GM23338 (cell line): Measurements from ENCODE around the gene NCOA7. TPM values are rescaled to one million over a fixed set of nuclear protein-coding genes. Genes with fewer than 3 reads are reported as not detected.
A peak's percentile ranks its signal among the peaks of the same experiment; 100 is the strongest.

Source experiments
- ATAC-seq: fragments of 200-7000 bp; cut with Tn5 transposase; 3 replicates; pipeline ENCODE4 v1.9.1; 2020
- DNase-seq: peaks from one replicate; pipeline ENCODE4 v3.0.0-alpha.2; 2015; ENCODE audit warnings: low spot score
- H2AFZ ChIP-seq: fragments of 200-600 bp; sonication (generic); 2 replicates; pipeline ENCODE4 v1.8.0; 2016; ENCODE audit warnings: antibody characterized with exemption, mild to moderate bottlenecking, moderate library complexity
- H3F3A ChIP-seq: fragments of 200-600 bp; sonication (generic); replicated peaks from 2 replicates; pipeline ENCODE4 v1.8.0; 2017; ENCODE audit warnings: antibody characterized with exemption, mixed run types, low read depth
- H3K27ac ChIP-seq: fragments of 200-600 bp; sonication (generic); 2 replicates; pipeline ENCODE4 v1.6.1; 2016; ENCODE audit warnings: low read depth
- H3K27me3 ChIP-seq: fragments of 200-600 bp; sonication (generic); 2 replicates; pipeline ENCODE4 v1.8.0; 2016; ENCODE audit warnings: mild to moderate bottlenecking, mixed run types, moderate library complexity; ENCODE audit not compliant: insufficient read depth
- H3K36me3 ChIP-seq: fragments of 200-600 bp; sonication (generic); 2 replicates; pipeline ENCODE4 v1.8.0; 2016; ENCODE audit warnings: mild to moderate bottlenecking; ENCODE audit not compliant: insufficient read depth
- H3K4me1 ChIP-seq: fragments of 200-600 bp; sonication (generic); 2 replicates; pipeline ENCODE4 v1.8.0; 2016; ENCODE audit warnings: mild to moderate bottlenecking, moderate library complexity; ENCODE audit not compliant: insufficient read depth
- H3K4me2 ChIP-seq: fragments of 200-600 bp; sonication (generic); 2 replicates; pipeline ENCODE4 v1.7.1; 2017; ENCODE audit warnings: mixed run types
- H3K4me3 ChIP-seq: fragments of 200-600 bp; sonication (generic); 2 replicates; pipeline ENCODE4 v1.6.1; 2016; ENCODE audit warnings: mixed run types
- H3K79me2 ChIP-seq: fragments of 200-600 bp; sonication (generic); replicated peaks from 2 replicates; pipeline ENCODE4 v1.8.0; 2017; ENCODE audit warnings: mild to moderate bottlenecking; ENCODE audit not compliant: insufficient read depth
- H3K9me2 ChIP-seq: fragments of 200-600 bp; sonication (generic); 2 replicates; pipeline ENCODE4 v1.8.0; 2017; ENCODE audit not compliant: insufficient read depth
- H4K20me1 ChIP-seq: fragments of 200-600 bp; sonication (generic); replicated peaks from 2 replicates; pipeline ENCODE4 v1.8.0; 2017; ENCODE audit warnings: mild to moderate bottlenecking; ENCODE audit not compliant: insufficient read depth
- H3K27ac Mint-ChIP-seq: 2 replicates; pipeline ENCODE4 v1.8.0; 2020; ENCODE audit warnings: inconsistent platforms, mild to moderate bottlenecking, moderate library complexity, mixed read lengths
- H3K27me3 Mint-ChIP-seq: 3 replicates; pipeline ENCODE4 v1.8.0; 2022; ENCODE audit warnings: low read depth, mild to moderate bottlenecking, moderate library complexity, mixed read lengths, inconsistent platforms; ENCODE audit not compliant: insufficient read depth, poor library complexity
- H3K36me3 Mint-ChIP-seq: 3 replicates; pipeline ENCODE4 v1.8.0; 2021; ENCODE audit warnings: low read depth, mild to moderate bottlenecking, inconsistent platforms, moderate library complexity, mixed read lengths
- H3K4me1 Mint-ChIP-seq: 3 replicates; pipeline ENCODE4 v1.8.0; 2020; ENCODE audit warnings: mild to moderate bottlenecking, inconsistent platforms, mixed read lengths
- H3K4me3 Mint-ChIP-seq: 3 replicates; pipeline ENCODE4 v1.8.0; 2021; ENCODE audit warnings: moderate library complexity, mild to moderate bottlenecking, inconsistent platforms, mixed read lengths
- H3K9me3 Mint-ChIP-seq: 3 replicates; pipeline ENCODE4 v1.8.0; 2020; ENCODE audit warnings: moderate library complexity, mild to moderate bottlenecking, inconsistent platforms, mixed read lengths
- EZH2 ChIP-seq: fragments of 200-600 bp; sonication (generic); IDR thresholded peaks from one replicate; pipeline ENCODE4 v1.8.0; 2017; ENCODE audit warnings: antibody characterized with exemption, mild to moderate bottlenecking, low read depth; ENCODE audit not compliant: unreplicated experiment
- EZH2phosphoT487 ChIP-seq: fragments of 200-600 bp; sonication (generic); IDR thresholded peaks from one replicate; pipeline ENCODE4 v1.8.1; 2018; ENCODE audit warnings: antibody characterized with exemption; ENCODE audit not compliant: unreplicated experiment
- JUNB ChIP-seq: IDR thresholded peaks from one replicate; pipeline ENCODE4 v1.6.1; 2016; ENCODE audit warnings: antibody characterized with exemption; ENCODE audit not compliant: unreplicated experiment
- STAT1 ChIP-seq: IDR thresholded peaks from one replicate; pipeline ENCODE4 v1.6.1; 2016; ENCODE audit warnings: antibody characterized with exemption; ENCODE audit not compliant: unreplicated experiment
- polyA plus RNA-seq: library from polyadenylated mRNA; unstranded; fragments of >200 nt; fragmentation: Nextera tagmentation; extraction: Ambion mirVana; gene quantifications from 2 replicates; pipeline ENCODE4 v1.2.1, GENCODE V29; 2016
- total RNA-seq: library from RNA; depleted of rRNA; stranded (reverse); fragments of >200 nt; shearing (Covaris generic); gene quantifications from 2 replicates; pipeline ENCODE4 v1.2.3, GENCODE V29; 2014
- TF ChIP-seq, protein P1 (sequence below), 2 experiments: fragments of 200-600 bp in 1 of 2; sonication (generic) in 1 of 2; conservative IDR thresholded peaks; 2 replicates each; pipeline versions ENCODE4 v1.5.1 to v1.6.1; 2016 to 2017; ENCODE audit warnings: antibody characterized with exemption in 2 of 2, low read depth in 2 of 2, mild to moderate bottlenecking in 2 of 2, moderate library complexity in 1 of 2
- TF ChIP-seq, protein P2 (sequence below): IDR thresholded peaks from 2 replicates; pipeline ENCODE4 v1.6.1; 2016; ENCODE audit warnings: antibody characterized with exemption
- TF ChIP-seq, protein P3 (sequence below): IDR thresholded peaks from one replicate; pipeline ENCODE4 v1.6.1; 2018; ENCODE audit warnings: antibody characterized with exemption; ENCODE audit not compliant: unreplicated experiment

The NCOA7 gene
- total and polyA plus RNA-seq, 2 experiments from 2014 or later = 9.3 to 15.7 TPM

DNA sequence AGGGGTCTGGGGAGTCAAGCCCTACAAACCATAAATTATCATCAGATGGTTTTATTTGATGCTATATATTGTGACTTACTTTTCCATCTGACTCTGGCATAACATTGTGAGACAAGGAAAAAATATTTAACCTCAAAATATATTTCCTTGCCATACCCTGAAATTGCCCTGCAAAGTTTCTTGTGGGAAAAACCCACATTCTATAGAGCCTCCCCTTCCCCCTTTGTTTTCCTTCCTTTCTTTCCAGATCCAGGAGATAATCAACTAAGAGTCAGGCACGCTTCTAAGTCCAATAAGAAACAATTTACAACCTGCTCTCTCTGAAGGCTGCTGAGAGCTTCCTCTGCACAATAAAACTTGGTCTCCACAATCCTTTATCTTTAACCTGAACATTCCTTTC lies 148.3 kb downstream of the NCOA7 start (continued):
- TF ChIP-seq, protein P1, sequence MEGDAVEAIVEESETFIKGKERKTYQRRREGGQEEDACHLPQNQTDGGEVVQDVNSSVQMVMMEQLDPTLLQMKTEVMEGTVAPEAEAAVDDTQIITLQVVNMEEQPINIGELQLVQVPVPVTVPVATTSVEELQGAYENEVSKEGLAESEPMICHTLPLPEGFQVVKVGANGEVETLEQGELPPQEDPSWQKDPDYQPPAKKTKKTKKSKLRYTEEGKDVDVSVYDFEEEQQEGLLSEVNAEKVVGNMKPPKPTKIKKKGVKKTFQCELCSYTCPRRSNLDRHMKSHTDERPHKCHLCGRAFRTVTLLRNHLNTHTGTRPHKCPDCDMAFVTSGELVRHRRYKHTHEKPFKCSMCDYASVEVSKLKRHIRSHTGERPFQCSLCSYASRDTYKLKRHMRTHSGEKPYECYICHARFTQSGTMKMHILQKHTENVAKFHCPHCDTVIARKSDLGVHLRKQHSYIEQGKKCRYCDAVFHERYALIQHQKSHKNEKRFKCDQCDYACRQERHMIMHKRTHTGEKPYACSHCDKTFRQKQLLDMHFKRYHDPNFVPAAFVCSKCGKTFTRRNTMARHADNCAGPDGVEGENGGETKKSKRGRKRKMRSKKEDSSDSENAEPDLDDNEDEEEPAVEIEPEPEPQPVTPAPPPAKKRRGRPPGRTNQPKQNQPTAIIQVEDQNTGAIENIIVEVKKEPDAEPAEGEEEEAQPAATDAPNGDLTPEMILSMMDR (conservative IDR thresholded peaks at IDR 0.05; ENCODE audit: low read depth in 2 of 2) = no peak

DNA sequence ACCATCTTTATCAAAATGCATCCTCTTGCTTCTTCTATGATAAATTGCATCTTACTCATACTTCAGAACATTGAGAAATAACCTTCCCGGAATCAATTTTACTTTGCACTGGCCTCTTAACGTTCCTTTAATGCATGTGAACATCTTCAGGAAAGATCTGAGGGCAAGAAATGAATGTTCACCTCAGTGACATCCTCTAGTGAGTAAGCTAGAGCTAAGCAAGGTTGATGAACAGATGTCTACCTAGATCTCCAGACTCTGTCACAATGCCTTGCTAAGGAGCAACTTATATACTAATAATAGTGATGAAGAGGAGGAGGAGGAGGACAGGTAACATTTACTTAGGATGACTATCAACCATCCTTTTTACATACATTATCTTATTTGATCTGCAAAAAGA lies 149.0 kb downstream of the NCOA7 start:
- Mint-ChIP-seq H3K4me3 (no peak overlapping the region), H3K27me3 (no peaks in the 10 kb centered on the region), H3K4me1 (no peaks in the 10 kb centered on the region), H3K9me3 (0 out of 3 replicates have a peak, but pooled peaks cover 4% of the 10 kb centered on the region), H3K27ac (no peak overlapping the region), H3K36me3 (no peaks in the 10 kb centered on the region)
- H3K79me2 ChIP-seq = no peaks in the 10 kb centered on the region
- no peak overlapping the region for H3K4me2 ChIP-seq
- DNase-seq = no peak
- no peak overlapping the region for H2AFZ ChIP-seq
- TF ChIP-seq JUNB = no peak
- no peak for TF ChIP-seq EZH2phosphoT487
- no peak for TF ChIP-seq STAT1
- no peak for TF ChIP-seq EZH2
- TF ChIP-seq, protein P2, sequence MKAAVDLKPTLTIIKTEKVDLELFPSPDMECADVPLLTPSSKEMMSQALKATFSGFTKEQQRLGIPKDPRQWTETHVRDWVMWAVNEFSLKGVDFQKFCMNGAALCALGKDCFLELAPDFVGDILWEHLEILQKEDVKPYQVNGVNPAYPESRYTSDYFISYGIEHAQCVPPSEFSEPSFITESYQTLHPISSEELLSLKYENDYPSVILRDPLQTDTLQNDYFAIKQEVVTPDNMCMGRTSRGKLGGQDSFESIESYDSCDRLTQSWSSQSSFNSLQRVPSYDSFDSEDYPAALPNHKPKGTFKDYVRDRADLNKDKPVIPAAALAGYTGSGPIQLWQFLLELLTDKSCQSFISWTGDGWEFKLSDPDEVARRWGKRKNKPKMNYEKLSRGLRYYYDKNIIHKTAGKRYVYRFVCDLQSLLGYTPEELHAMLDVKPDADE = no peak
- no peaks in the 10 kb centered on the region for H4K20me1 ChIP-seq
- H3K4me1 ChIP-seq = no peaks in the 10 kb centered on the region
- no peak overlapping the region for H3K27ac ChIP-seq
- H3K9me2 ChIP-seq = no peaks in the 10 kb centered on the region
- H3K4me3 ChIP-seq = no peak overlapping the region
- no peaks in the 10 kb centered on the region for H3K36me3 ChIP-seq
- no peaks in the 10 kb centered on the region for H3F3A ChIP-seq
- ATAC-seq = no peak
- no peaks in the 10 kb centered on the region for H3K27me3 ChIP-seq

DNA sequence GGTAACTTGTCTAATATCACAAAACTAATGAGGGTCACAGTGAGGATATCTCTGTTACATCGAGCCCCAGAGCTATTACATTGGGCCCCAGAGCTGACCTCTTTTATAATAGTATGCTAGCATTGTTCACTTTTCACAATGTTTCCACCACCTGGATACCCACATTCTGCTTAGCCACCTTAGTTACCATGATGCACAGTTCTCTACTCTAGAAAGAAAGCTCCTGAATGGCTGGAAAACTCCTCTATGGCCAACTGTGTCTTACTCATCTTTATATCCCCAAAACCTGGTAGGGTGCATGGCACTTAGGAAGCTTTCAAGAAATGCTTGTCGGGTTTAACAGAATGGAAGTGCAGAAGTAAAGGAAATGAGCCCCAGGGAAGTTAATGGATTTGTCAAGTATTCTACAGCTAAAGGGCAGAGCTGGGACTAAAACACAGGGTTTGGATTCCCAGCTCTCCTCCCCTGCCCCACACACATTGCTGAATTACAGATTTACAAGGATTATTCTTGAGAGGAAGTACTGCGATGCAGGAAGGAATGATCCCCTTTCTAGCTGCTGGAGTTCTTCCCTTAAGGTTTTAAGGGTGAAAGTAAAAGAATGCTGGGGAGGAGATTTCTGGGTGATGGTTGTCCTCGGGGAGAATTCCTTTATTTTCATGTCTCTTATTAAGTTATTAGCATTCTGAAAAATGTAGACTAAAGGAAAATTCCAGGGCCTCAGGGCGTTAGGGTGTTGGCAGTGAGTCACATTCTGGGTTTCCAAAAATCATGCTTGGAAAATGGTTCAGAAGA lies 149.7 kb downstream of the NCOA7 start:
- no peaks in the 10 kb centered on the region for H3K9me2 ChIP-seq
- no peak overlapping the region for H3K27ac ChIP-seq
- Mint-ChIP-seq H3K27me3 (no peaks in the 10 kb centered on the region), H3K9me3 (0 out of 3 replicates have a peak, but pooled peaks cover 3% of the 10 kb centered on the region), H3K27ac (no peak overlapping the region), H3K4me3 (no peak overlapping the region), H3K36me3 (no peaks in the 10 kb centered on the region), H3K4me1 (no peaks in the 10 kb centered on the region)
- H4K20me1 ChIP-seq = no peaks in the 10 kb centered on the region
- no peak overlapping the region for H3K4me3 ChIP-seq
- 0 out of 2 replicates have a peak overlapping the region, but pooled peaks have one; percentile 69 for H2AFZ ChIP-seq
- no peaks in the 10 kb centered on the region for H3K79me2 ChIP-seq
- no peaks in the 10 kb centered on the region for H3K27me3 ChIP-seq
- no peak for DNase-seq
- no peaks in the 10 kb centered on the region for H3K4me1 ChIP-seq
- TF ChIP-seq, protein P3, sequence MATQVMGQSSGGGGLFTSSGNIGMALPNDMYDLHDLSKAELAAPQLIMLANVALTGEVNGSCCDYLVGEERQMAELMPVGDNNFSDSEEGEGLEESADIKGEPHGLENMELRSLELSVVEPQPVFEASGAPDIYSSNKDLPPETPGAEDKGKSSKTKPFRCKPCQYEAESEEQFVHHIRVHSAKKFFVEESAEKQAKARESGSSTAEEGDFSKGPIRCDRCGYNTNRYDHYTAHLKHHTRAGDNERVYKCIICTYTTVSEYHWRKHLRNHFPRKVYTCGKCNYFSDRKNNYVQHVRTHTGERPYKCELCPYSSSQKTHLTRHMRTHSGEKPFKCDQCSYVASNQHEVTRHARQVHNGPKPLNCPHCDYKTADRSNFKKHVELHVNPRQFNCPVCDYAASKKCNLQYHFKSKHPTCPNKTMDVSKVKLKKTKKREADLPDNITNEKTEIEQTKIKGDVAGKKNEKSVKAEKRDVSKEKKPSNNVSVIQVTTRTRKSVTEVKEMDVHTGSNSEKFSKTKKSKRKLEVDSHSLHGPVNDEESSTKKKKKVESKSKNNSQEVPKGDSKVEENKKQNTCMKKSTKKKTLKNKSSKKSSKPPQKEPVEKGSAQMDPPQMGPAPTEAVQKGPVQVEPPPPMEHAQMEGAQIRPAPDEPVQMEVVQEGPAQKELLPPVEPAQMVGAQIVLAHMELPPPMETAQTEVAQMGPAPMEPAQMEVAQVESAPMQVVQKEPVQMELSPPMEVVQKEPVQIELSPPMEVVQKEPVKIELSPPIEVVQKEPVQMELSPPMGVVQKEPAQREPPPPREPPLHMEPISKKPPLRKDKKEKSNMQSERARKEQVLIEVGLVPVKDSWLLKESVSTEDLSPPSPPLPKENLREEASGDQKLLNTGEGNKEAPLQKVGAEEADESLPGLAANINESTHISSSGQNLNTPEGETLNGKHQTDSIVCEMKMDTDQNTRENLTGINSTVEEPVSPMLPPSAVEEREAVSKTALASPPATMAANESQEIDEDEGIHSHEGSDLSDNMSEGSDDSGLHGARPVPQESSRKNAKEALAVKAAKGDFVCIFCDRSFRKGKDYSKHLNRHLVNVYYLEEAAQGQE = no peak
- TF ChIP-seq JUNB = no peak
- H3K4me2 ChIP-seq = no peak overlapping the region
- ATAC-seq = no peak
- H3K36me3 ChIP-seq = no peaks in the 10 kb centered on the region
- H3F3A ChIP-seq = no peaks in the 10 kb centered on the region
